Fibroblast of lung (primary cell): Measurements from ENCODE around the gene RIMKLA. TPM values are rescaled to one million over a fixed set of nuclear protein-coding genes. Genes with fewer than 3 reads are reported as not detected.

Source experiments
- DNase-seq, 2 donors: peaks; one replicate each; pipeline versions ENCODE4 v3.0.0 to v3.0.0-alpha.2; 2010; ENCODE audit warnings: low read depth in 2 of 2
- H2AFZ ChIP-seq: 2 replicates; pipeline ENCODE4 v1.5.1; 2012; ENCODE audit warnings: low read length, control low read depth, inconsistent platforms
- H3K27ac ChIP-seq: 2 replicates; pipeline ENCODE4 v1.5.1; 2011; ENCODE audit warnings: low read length, control low read depth; ENCODE audit not compliant: insufficient read depth
- H3K27me3 ChIP-seq: 2 replicates; pipeline ENCODE4 v1.5.1; 2011; ENCODE audit warnings: mild to moderate bottlenecking, low read length; ENCODE audit not compliant: control insufficient read depth, insufficient read depth
- H3K36me3 ChIP-seq: 2 replicates; pipeline ENCODE4 v1.5.1; 2011; ENCODE audit warnings: low read length; ENCODE audit not compliant: control insufficient read depth, insufficient read depth
- H3K4me1 ChIP-seq: 2 replicates; pipeline ENCODE4 v1.5.1; 2011; ENCODE audit warnings: low read length; ENCODE audit not compliant: control insufficient read depth, insufficient read depth; ENCODE audit errors: extremely low read depth
- H3K4me2 ChIP-seq: 2 replicates; pipeline ENCODE4 v1.5.1; 2011; ENCODE audit warnings: low read length, control low read depth; ENCODE audit not compliant: insufficient read depth; ENCODE audit errors: extremely low read depth
- H3K4me3 ChIP-seq, 4 experiments: fragments of 200-600 bp in 1 of 4; sonication (generic) in 1 of 4; replicated peaks in 1 of 4; 2 replicates each; pipeline ENCODE4 v1.5.1; 2011 to 2016; ENCODE audit warnings: low read length in 4 of 4, low read depth in 3 of 4, mild to moderate bottlenecking in 3 of 4, control low read depth in 2 of 4, inconsistent platforms in 1 of 4, mixed read lengths in 1 of 4; ENCODE audit not compliant: insufficient read depth in 1 of 4; ENCODE audit errors: control extremely low read depth in 1 of 4
- H3K79me2 ChIP-seq: 2 replicates; pipeline ENCODE4 v1.5.1; 2012; ENCODE audit warnings: mild to moderate bottlenecking, low read length, inconsistent platforms; ENCODE audit not compliant: control insufficient read depth, insufficient read depth
- H3K9ac ChIP-seq: 2 replicates; pipeline ENCODE4 v1.5.1; 2011; ENCODE audit warnings: mild to moderate bottlenecking, low read length, control low read depth; ENCODE audit not compliant: insufficient read depth
- H3K9me3 ChIP-seq: 2 replicates; pipeline ENCODE4 v1.5.1; 2012; ENCODE audit warnings: low read depth, low read length; ENCODE audit not compliant: control insufficient read depth, insufficient read depth
- H4K20me1 ChIP-seq: 2 replicates; pipeline ENCODE4 v1.5.1; 2011; ENCODE audit warnings: low read length; ENCODE audit not compliant: control insufficient read depth, insufficient read depth; ENCODE audit errors: extremely low read depth
- CTCF ChIP-seq, 2 donors: IDR thresholded peaks in 1 of 2; conservative IDR thresholded peaks in 1 of 2; 1 replicate in 1 of 2; 2 replicates in 1 of 2; pipeline ENCODE4 v1.5.1; 2011 to 2012; ENCODE audit warnings: low read length in 2 of 2, control low read depth in 1 of 2, inconsistent platforms in 1 of 2, low read depth in 1 of 2, mild to moderate bottlenecking in 1 of 2
- EZH2 ChIP-seq: IDR thresholded peaks from 2 replicates; pipeline ENCODE4 v1.5.1; 2012; ENCODE audit warnings: low read length, control low read depth, mild to moderate bottlenecking; ENCODE audit errors: missing control alignments
- polyA plus RNA-seq, 2 donors: library from polyadenylated mRNA; depleted of rRNA in 1 of 2; stranded (reverse) in 1 of 2; unstranded in 1 of 2; fragments of >200 nt; gene quantifications; 2 replicates each; pipeline ENCODE4 v1.2.1, GENCODE V29; 2011 to 2012; ENCODE audit warnings: missing spikeins in 1 of 2
- total RNA-seq: library from RNA; depleted of rRNA; stranded (reverse); fragments of >200 nt; gene quantifications from 2 replicates; pipeline ENCODE4 v1.2.1, GENCODE V29; 2014

The RIMKLA gene
- total and polyA plus RNA-seq, 2 donors (not counting 1 experiment from before 2014, with no cell fraction given) = under 0.01 TPM; not detected in 1

GRCh38 chr1:42466030-42466429 lies 85.4 kb downstream of the RIMKLA start:
- Histone ChIP-seq H3K79me2 (no peaks in the 10 kb centered on the region), H3K36me3 (no peaks in the 10 kb centered on the region), H3K4me3 (no peak overlapping the region), H3K9ac (no peak overlapping the region), H2AFZ (no peak overlapping the region), H3K9me3 (no peaks in the 10 kb centered on the region), H3K27ac (no peak overlapping the region), H3K4me2 (no peak overlapping the region), H4K20me1 (no peaks in the 10 kb centered on the region), H3K27me3 (no peaks in the 10 kb centered on the region), H3K4me1 (no peaks in the 10 kb centered on the region)
- no peak for DNase-seq
- TF ChIP-seq EZH2 = no peak
- no peak for TF ChIP-seq CTCF (conservative IDR thresholded peaks at IDR 0.05 in 1 of 2, IDR thresholded peaks at IDR 0.05 in 1 of 2; ENCODE audit: low read depth in 1 of 2, low read length in 2 of 2)

DNA sequence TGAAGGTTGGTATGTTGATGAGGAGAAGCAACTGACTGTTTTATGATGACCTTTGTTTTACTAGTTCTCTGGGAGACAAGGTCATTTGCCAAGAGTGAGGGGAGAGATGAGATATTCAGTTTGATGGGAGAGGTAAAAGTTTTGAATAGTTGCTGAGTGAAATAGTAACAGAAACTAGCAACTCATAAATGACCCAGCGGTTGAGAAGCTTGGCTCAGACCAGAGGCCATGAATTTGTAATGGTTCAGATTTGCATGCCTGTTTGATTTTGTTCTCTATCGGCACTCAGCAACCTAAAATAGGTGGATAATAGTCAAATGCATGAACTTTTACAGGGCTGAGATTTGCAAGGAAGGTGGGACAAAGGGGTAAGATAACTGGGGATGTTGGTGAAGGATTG lies 89.1 kb downstream of the RIMKLA start:
- Histone ChIP-seq H3K27ac (no peak overlapping the region), H2AFZ (no peak overlapping the region), H3K36me3 (no peaks in the 10 kb centered on the region), H4K20me1 (no peaks in the 10 kb centered on the region), H3K79me2 (no peaks in the 10 kb centered on the region), H3K27me3 (no peaks in the 10 kb centered on the region), H3K9ac (no peak overlapping the region), H3K4me2 (no peak overlapping the region), H3K4me3 (no peak overlapping the region), H3K4me1 (no peaks in the 10 kb centered on the region), H3K9me3 (no peaks in the 10 kb centered on the region)
- no peak for DNase-seq
- no peak for TF ChIP-seq CTCF (conservative IDR thresholded peaks at IDR 0.05 in 1 of 2, IDR thresholded peaks at IDR 0.05 in 1 of 2; ENCODE audit: low read depth in 1 of 2, low read length in 2 of 2)
- TF ChIP-seq EZH2 = no peak

Other genes with a start within 250 kb of the RIMKLA start
- not detected in 2 replicates for gene GUCA2B, start 227.4 kb upstream of the RIMKLA start, total RNA-seq
- not detected in 2 replicates for gene GUCA2B, start 227.4 kb upstream of the RIMKLA start, polyA plus RNA-seq
- not detected in 2 replicates for gene GUCA2A, start 216.0 kb upstream of the RIMKLA start, total RNA-seq
- not detected in 2 replicates for gene GUCA2A, start 216.0 kb upstream of the RIMKLA start, polyA plus RNA-seq
- gene FOXJ3, start 45.6 kb upstream of the RIMKLA start, total RNA-seq = 15.2 and 22.6 TPM in 2 replicates
- gene FOXJ3, start 45.6 kb upstream of the RIMKLA start, polyA plus RNA-seq = 29.5 and 31.1 TPM in 2 replicates
- 1.3 and 3.5 TPM in 2 replicates for gene ZMYND12, start 75.2 kb downstream of the RIMKLA start, total RNA-seq
- gene ZMYND12, start 75.2 kb downstream of the RIMKLA start, polyA plus RNA-seq = 0.16 and 0.56 TPM in 2 replicates
- gene PPCS, start 75.8 kb downstream of the RIMKLA start, total RNA-seq = 39.3 and 49.6 TPM in 2 replicates
- gene PPCS, start 75.8 kb downstream of the RIMKLA start, polyA plus RNA-seq = 29.6 and 40.3 TPM in 2 replicates
- gene CCDC30, start 82.5 kb downstream of the RIMKLA start, total RNA-seq = 1.3 TPM in 2 replicates
- 0.37 and 0.56 TPM in 2 replicates for gene CCDC30, start 82.5 kb downstream of the RIMKLA start, polyA plus RNA-seq